SK-N-SH (cell line): Measurements from ENCODE around the gene FRMD5. TPM values are rescaled to one million over a fixed set of nuclear protein-coding genes. Genes with fewer than 3 reads are reported as not detected.

Experiments used
- CTCF ChIA-PET: fragments of 300-600, 350-600 bp; formaldehyde crosslinking; extraction: SDS; loops from one replicate; lab custom pipeline; 2021; lab: Yijun Ruan, JAX
- POLR2A ChIA-PET: fragments of 350-600 bp; sonication (Branson Sonifier 250); formaldehyde crosslinking; extraction: SDS; loops from one replicate; lab custom pipeline; 2020; ENCODE audit warnings: antibody characterized with exemption, inconsistent platforms; lab: Yijun Ruan, JAX
- DNase-seq: peaks from one replicate; pipeline ENCODE4 v3.0.0; 2012
- H2AFZ ChIP-seq: fragments of 200-600 bp; sonication (generic); 2 replicates; pipeline ENCODE4 v1.8.1; 2016; ENCODE audit warnings: antibody characterized with exemption, mild to moderate bottlenecking, low read depth
- H3F3A ChIP-seq: fragments of 200-600 bp; sonication (generic); replicated peaks from 2 replicates; pipeline ENCODE3; 2016; ENCODE audit warnings: antibody characterized with exemption, mild to moderate bottlenecking; ENCODE audit not compliant: insufficient read depth
- H3K27ac ChIP-seq, 2 experiments: fragments of 200-500 bp in 1 of 2; fragments of 200-600 bp in 1 of 2; sonication (Bioruptor generic) in 1 of 2; sonication (generic), shearing (Covaris generic) in 1 of 2; 2 replicates each; pipeline versions ENCODE4 v1.5.1 to v1.6.1; 2014 to 2016; ENCODE audit warnings: low read depth in 2 of 2, inconsistent platforms in 1 of 2, low read length in 1 of 2, mild to moderate bottlenecking in 1 of 2, mixed read lengths in 1 of 2
- H3K27me3 ChIP-seq: fragments of 200-600 bp; sonication (generic), shearing (Covaris generic); 2 replicates; pipeline ENCODE4 v1.6.1; 2016; ENCODE audit warnings: mixed run types; ENCODE audit not compliant: insufficient read depth
- H3K36me3 ChIP-seq, 2 experiments: fragments of 200-500 bp in 1 of 2; fragments of 200-600 bp in 1 of 2; sonication (Bioruptor generic) in 1 of 2; sonication (generic) in 1 of 2; replicated peaks in 1 of 2; 2 replicates each; pipeline versions ENCODE3 to v1.5.1; 2014 to 2016; ENCODE audit warnings: low read length in 1 of 2, mild to moderate bottlenecking in 1 of 2; ENCODE audit not compliant: insufficient read depth in 2 of 2, control insufficient read depth in 1 of 2
- H3K4me1 ChIP-seq, 2 experiments: fragments of 200-500 bp in 1 of 2; fragments of 200-600 bp in 1 of 2; sonication (Bioruptor generic) in 1 of 2; sonication (generic), shearing (Covaris generic) in 1 of 2; 2 replicates each; pipeline versions ENCODE4 v1.5.1 to v1.6.1; 2014 to 2016; ENCODE audit warnings: low read depth in 1 of 2, low read length in 1 of 2, mixed run types in 1 of 2; ENCODE audit not compliant: insufficient read depth in 2 of 2, control insufficient read depth in 1 of 2
- H3K4me2 ChIP-seq: fragments of 200-600 bp; sonication (generic), shearing (Covaris generic); 2 replicates; pipeline ENCODE4 v1.6.1; 2017; ENCODE audit warnings: mixed run types
- H3K4me3 ChIP-seq, 2 experiments: fragments of 200-500 bp in 1 of 2; fragments of 200-600 bp in 1 of 2; sonication (Bioruptor generic) in 1 of 2; sonication (generic), shearing (Covaris generic) in 1 of 2; 2 replicates each; pipeline versions ENCODE4 v1.5.1 to v1.8.1; 2014 to 2016; ENCODE audit warnings: low read depth in 2 of 2, inconsistent platforms in 1 of 2, low read length in 1 of 2, mild to moderate bottlenecking in 1 of 2, mixed read lengths in 1 of 2, moderate library complexity in 1 of 2
- H3K79me2 ChIP-seq: fragments of 200-600 bp; sonication (generic); 2 replicates; pipeline ENCODE4 v1.8.1; 2017; ENCODE audit warnings: mild to moderate bottlenecking; ENCODE audit not compliant: insufficient read depth
- H3K9ac ChIP-seq: fragments of 200-600 bp; sonication (generic); 2 replicates; pipeline ENCODE4 v1.6.1; 2017; ENCODE audit warnings: mixed run types
- H3K9me2 ChIP-seq: fragments of 200-600 bp; sonication (generic); 2 replicates; pipeline ENCODE4 v1.6.1; 2017; ENCODE audit warnings: mixed run types
- H3K9me3 ChIP-seq: fragments of 200-600 bp; sonication (generic); 2 replicates; pipeline ENCODE4 v1.6.1; 2017; ENCODE audit warnings: mixed run types, mild to moderate bottlenecking, moderate library complexity
- H4K20me1 ChIP-seq: fragments of 200-600 bp; sonication (generic); 2 replicates; pipeline ENCODE4 v1.6.1; 2017; ENCODE audit warnings: mild to moderate bottlenecking, mixed run types; ENCODE audit not compliant: insufficient read depth
- CHD2 ChIP-seq: fragments of 150-350 bp; IDR thresholded peaks from 2 replicates; pipeline ENCODE4 v1.6.1; 2018; ENCODE audit warnings: low read length; ENCODE audit not compliant: partially characterized antibody
- EP300 ChIP-seq, 2 experiments: IDR thresholded peaks; 2 replicates each; pipeline versions ENCODE4 v1.4.0 to v1.6.1; 2012; ENCODE audit warnings: borderline replicate concordance in 1 of 2, low read depth in 1 of 2, low read length in 1 of 2
- EZH2phosphoT487 ChIP-seq: fragments of 200-600 bp; sonication (generic); IDR thresholded peaks from 2 replicates; pipeline ENCODE4 v1.6.1; 2017; ENCODE audit warnings: low read depth, mixed run types, mild to moderate bottlenecking, antibody characterized with exemption, moderate library complexity, borderline replicate concordance
- FOXJ3 ChIP-seq: sonication (generic); formaldehyde crosslinking; IDR thresholded peaks from 2 replicates; pipeline ENCODE4 v1.5.1; 2020; ENCODE audit warnings: mild to moderate bottlenecking, missing genetic modification reagents
- GABPA ChIP-seq: IDR thresholded peaks from 2 replicates; pipeline ENCODE4 v1.4.0; 2012; ENCODE audit warnings: low read depth, mild to moderate bottlenecking
- JUND ChIP-seq: IDR thresholded peaks from 2 replicates; pipeline ENCODE4 v1.4.0; 2012
- MXI1 ChIP-seq: IDR thresholded peaks from 2 replicates; pipeline ENCODE4 v1.6.1; 2012; ENCODE audit warnings: mild to moderate bottlenecking, low read depth, low read length, improper control_type of control experiment
- POLR2AphosphoS5 ChIP-seq: IDR thresholded peaks from 2 replicates; pipeline ENCODE4 v1.6.1; 2012; ENCODE audit warnings: low read depth, low read length
- RFX5 ChIP-seq: IDR thresholded peaks from 2 replicates; pipeline ENCODE4 v1.6.1; 2012; ENCODE audit warnings: mild to moderate bottlenecking, improper control_type of control experiment, low read length
- RXRA ChIP-seq: IDR thresholded peaks from 2 replicates; pipeline ENCODE4 v1.4.0; 2012; ENCODE audit warnings: low read depth, mild to moderate bottlenecking, borderline replicate concordance
- SIN3A ChIP-seq: IDR thresholded peaks from 2 replicates; pipeline ENCODE4 v1.6.1; 2012; ENCODE audit warnings: low read depth, mild to moderate bottlenecking, low read length, moderate library complexity, borderline replicate concordance
- TAF1 ChIP-seq: IDR thresholded peaks from 2 replicates; pipeline ENCODE4 v1.6.1; 2012; ENCODE audit warnings: low read depth, mild to moderate bottlenecking, low read length, moderate library complexity, borderline replicate concordance
- TCF12 ChIP-seq: IDR thresholded peaks from 2 replicates; pipeline ENCODE4 v1.4.0; 2012
- TEAD4 ChIP-seq: IDR thresholded peaks from 2 replicates; pipeline ENCODE4 v1.4.0; 2012; ENCODE audit warnings: mild to moderate bottlenecking, borderline replicate concordance; ENCODE audit not compliant: insufficient read depth
- WGBS: methylation state at CpG from one replicate; pipeline ENCODE4 v1.1.6; 2017; ENCODE audit warnings: low lambda C conversion rate; 5-methylcytosine and 5-hydroxymethylcytosine counted together
- polyA plus RNA-seq, 3 experiments: library from polyadenylated mRNA; depleted of rRNA; stranded (reverse); fragments of >200 nt; gene quantifications; 2 replicates each; pipeline ENCODE4 v1.2.3, GENCODE V29; 2012
- TF ChIP-seq, protein P1 (sequence below): IDR thresholded peaks from 2 replicates; pipeline ENCODE4 v1.4.0; 2012; ENCODE audit warnings: low read depth, borderline replicate concordance
- TF ChIP-seq, protein P2 (sequence below): IDR thresholded peaks from 2 replicates; pipeline ENCODE4 v1.4.0; 2012; ENCODE audit warnings: low read depth
- TF ChIP-seq, protein P3 (sequence below): fragments of 200-600 bp; sonication (generic); IDR thresholded peaks from 2 replicates; pipeline ENCODE4 v1.6.1; 2017; ENCODE audit warnings: antibody characterized with exemption, mild to moderate bottlenecking, moderate library complexity
- TF ChIP-seq, protein P4 (sequence below): fragments of 150-350 bp; IDR thresholded peaks from 2 replicates; pipeline ENCODE4 v1.6.1; 2017; ENCODE audit warnings: antibody characterized with exemption, low read length, low read depth, borderline replicate concordance
- TF ChIP-seq, protein P5 (sequence below): IDR thresholded peaks from 2 replicates; pipeline ENCODE4; 2012

FRMD5 gene
- polyA plus RNA-seq, 1 of the 3 experiments (the other 2 are of a cell fraction) = 24.8 TPM

DNA sequence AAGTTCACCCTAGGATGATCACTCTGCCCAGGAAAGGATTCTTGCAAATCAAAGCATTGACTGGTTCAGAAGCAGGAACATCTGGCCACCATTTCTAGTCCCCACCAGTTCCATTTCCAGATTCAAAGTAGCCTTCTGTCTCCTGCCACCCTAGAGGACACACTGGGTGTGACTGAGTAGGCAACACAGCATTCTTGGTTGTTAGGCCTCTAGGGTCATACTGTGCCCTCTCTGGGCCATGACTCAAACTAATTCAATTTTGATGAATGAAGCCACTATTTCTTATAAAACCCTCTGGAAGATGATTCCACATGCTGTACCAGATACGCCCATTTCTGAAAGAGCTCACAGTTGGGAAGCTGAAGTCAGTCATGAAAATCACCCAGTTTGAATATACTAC lies 298.5 kb downstream of the FRMD5 start:
- CTCF ChIA-PET = interaction anchor here (1.3 kb wide), 1 partner anchor 24 kb away, joined by 5 read pairs; no protein-coding TSS in a partner anchor
- H3K9me2 ChIP-seq = no peaks in the 10 kb centered on the region
- 100% methylated on average over 1 of the region's 1 CpG for WGBS
- no peaks in the 10 kb centered on the region for H3K79me2 ChIP-seq
- DNase-seq = no peak
- H3K4me3 ChIP-seq = no peak overlapping the region
- H3K4me1 ChIP-seq = peaks cover 0 to 47% of the 10 kb centered on the region in 2 experiments; a peak in 1 of 4 replicates
- no peak overlapping the region for H3K9ac ChIP-seq
- TF ChIP-seq TEAD4 = no peak
- TF ChIP-seq TCF12 = no peak
- TF ChIP-seq SIN3A = no peak
- TF ChIP-seq, protein P1, sequence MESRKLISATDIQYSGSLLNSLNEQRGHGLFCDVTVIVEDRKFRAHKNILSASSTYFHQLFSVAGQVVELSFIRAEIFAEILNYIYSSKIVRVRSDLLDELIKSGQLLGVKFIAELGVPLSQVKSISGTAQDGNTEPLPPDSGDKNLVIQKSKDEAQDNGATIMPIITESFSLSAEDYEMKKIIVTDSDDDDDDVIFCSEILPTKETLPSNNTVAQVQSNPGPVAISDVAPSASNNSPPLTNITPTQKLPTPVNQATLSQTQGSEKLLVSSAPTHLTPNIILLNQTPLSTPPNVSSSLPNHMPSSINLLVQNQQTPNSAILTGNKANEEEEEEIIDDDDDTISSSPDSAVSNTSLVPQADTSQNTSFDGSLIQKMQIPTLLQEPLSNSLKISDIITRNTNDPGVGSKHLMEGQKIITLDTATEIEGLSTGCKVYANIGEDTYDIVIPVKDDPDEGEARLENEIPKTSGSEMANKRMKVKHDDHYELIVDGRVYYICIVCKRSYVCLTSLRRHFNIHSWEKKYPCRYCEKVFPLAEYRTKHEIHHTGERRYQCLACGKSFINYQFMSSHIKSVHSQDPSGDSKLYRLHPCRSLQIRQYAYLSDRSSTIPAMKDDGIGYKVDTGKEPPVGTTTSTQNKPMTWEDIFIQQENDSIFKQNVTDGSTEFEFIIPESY = no peak
- TF ChIP-seq RXRA = no peak
- no peak for TF ChIP-seq EZH2phosphoT487
- no peak for TF ChIP-seq TAF1
- TF ChIP-seq CHD2 = no peak
- TF ChIP-seq, protein P2, sequence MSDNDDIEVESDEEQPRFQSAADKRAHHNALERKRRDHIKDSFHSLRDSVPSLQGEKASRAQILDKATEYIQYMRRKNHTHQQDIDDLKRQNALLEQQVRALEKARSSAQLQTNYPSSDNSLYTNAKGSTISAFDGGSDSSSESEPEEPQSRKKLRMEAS = no peak
- TF ChIP-seq GABPA = no peak
- no peak for TF ChIP-seq EP300 (IDR thresholded peaks at IDR 0.05; ENCODE audit: borderline replicate concordance in 1 of 2, low read depth in 1 of 2, low read length in 1 of 2)
- TF ChIP-seq RFX5 = no peak
- TF ChIP-seq, protein P3, sequence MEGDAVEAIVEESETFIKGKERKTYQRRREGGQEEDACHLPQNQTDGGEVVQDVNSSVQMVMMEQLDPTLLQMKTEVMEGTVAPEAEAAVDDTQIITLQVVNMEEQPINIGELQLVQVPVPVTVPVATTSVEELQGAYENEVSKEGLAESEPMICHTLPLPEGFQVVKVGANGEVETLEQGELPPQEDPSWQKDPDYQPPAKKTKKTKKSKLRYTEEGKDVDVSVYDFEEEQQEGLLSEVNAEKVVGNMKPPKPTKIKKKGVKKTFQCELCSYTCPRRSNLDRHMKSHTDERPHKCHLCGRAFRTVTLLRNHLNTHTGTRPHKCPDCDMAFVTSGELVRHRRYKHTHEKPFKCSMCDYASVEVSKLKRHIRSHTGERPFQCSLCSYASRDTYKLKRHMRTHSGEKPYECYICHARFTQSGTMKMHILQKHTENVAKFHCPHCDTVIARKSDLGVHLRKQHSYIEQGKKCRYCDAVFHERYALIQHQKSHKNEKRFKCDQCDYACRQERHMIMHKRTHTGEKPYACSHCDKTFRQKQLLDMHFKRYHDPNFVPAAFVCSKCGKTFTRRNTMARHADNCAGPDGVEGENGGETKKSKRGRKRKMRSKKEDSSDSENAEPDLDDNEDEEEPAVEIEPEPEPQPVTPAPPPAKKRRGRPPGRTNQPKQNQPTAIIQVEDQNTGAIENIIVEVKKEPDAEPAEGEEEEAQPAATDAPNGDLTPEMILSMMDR = no peak
- TF ChIP-seq MXI1 = no peak
- TF ChIP-seq, protein P4, sequence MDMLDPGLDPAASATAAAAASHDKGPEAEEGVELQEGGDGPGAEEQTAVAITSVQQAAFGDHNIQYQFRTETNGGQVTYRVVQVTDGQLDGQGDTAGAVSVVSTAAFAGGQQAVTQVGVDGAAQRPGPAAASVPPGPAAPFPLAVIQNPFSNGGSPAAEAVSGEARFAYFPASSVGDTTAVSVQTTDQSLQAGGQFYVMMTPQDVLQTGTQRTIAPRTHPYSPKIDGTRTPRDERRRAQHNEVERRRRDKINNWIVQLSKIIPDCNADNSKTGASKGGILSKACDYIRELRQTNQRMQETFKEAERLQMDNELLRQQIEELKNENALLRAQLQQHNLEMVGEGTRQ = no peak
- TF ChIP-seq JUND = no peak
- no peak for TF ChIP-seq POLR2AphosphoS5
- no peak for TF ChIP-seq FOXJ3 (CRISPR knock-in tag)
- TF ChIP-seq, protein P5, sequence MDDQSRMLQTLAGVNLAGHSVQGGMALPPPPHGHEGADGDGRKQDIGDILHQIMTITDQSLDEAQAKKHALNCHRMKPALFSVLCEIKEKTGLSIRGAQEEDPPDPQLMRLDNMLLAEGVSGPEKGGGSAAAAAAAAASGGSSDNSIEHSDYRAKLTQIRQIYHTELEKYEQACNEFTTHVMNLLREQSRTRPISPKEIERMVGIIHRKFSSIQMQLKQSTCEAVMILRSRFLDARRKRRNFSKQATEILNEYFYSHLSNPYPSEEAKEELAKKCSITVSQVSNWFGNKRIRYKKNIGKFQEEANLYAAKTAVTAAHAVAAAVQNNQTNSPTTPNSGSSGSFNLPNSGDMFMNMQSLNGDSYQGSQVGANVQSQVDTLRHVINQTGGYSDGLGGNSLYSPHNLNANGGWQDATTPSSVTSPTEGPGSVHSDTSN = no peak
- TF ChIP-seq, all 33 proteins: peak for 0
- H4K20me1 ChIP-seq = no peaks in the 10 kb centered on the region
- H3F3A ChIP-seq = no peaks in the 10 kb centered on the region
- H2AFZ ChIP-seq = no peak overlapping the region
- POLR2A ChIA-PET = no interaction called here
- no peak overlapping the region for H3K4me2 ChIP-seq
- H3K27me3 ChIP-seq = no peaks in the 10 kb centered on the region
- H3K27ac ChIP-seq = no peak overlapping the region
- H3K9me3 ChIP-seq = no peaks in the 10 kb centered on the region
- peaks cover 20 to 56% of the 10 kb centered on the region in 2 experiments for H3K36me3 ChIP-seq
